ENCODE results near the gene PARN.

The PARN gene

GRCh38 chr16:14628806-14629611 is 1.1 kb downstream of the PARN start:
- no peak for TF ChIP-seq TSHZ2 (CRISPR knock-in tag; IDR thresholded peaks at IDR 0.05)
- no peak for TF ChIP-seq POU6F1 (CRISPR knock-in tag; IDR thresholded peaks at IDR 0.05; ENCODE audit: borderline replicate concordance, low read depth)
- TF ChIP-seq ZFP30 (CRISPR knock-in tag; IDR thresholded peaks at IDR 0.05): no peak
- TF ChIP-seq PATZ1 (CRISPR knock-in tag; IDR thresholded peaks at IDR 0.05; ENCODE audit: borderline replicate concordance): no peak
- TF ChIP-seq ZNF8 (CRISPR knock-in tag; IDR thresholded peaks at IDR 0.05): no peak
- TF ChIP-seq, protein P1, sequence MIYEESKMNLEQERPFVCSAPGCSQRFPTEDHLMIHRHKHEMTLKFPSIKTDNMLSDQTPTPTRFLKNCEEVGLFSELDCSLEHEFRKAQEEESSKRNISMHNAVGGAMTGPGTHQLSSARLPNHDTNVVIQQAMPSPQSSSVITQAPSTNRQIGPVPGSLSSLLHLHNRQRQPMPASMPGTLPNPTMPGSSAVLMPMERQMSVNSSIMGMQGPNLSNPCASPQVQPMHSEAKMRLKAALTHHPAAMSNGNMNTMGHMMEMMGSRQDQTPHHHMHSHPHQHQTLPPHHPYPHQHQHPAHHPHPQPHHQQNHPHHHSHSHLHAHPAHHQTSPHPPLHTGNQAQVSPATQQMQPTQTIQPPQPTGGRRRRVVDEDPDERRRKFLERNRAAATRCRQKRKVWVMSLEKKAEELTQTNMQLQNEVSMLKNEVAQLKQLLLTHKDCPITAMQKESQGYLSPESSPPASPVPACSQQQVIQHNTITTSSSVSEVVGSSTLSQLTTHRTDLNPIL (CRISPR knock-in tag; IDR thresholded peaks at IDR 0.05; ENCODE audit: low read depth): no peak
- no peak for TF ChIP-seq ZNF565 (CRISPR knock-in tag; conservative IDR thresholded peaks at IDR 0.05; ENCODE audit: low read depth)
- no peak for TF ChIP-seq TOX (CRISPR knock-in tag; IDR thresholded peaks at IDR 0.05; ENCODE audit: borderline replicate concordance)
- TF ChIP-seq PPARA (CRISPR knock-in tag; IDR thresholded peaks at IDR 0.05; ENCODE audit: borderline replicate concordance): no peak
- no peak for TF ChIP-seq TCF4 (CRISPR knock-in tag; IDR thresholded peaks at IDR 0.05; ENCODE audit: borderline replicate concordance)
- no peak for TF ChIP-seq OSR1 (CRISPR knock-in tag; IDR thresholded peaks at IDR 0.05)
- no peak for TF ChIP-seq CSDC2 (CRISPR knock-in tag; IDR thresholded peaks at IDR 0.05)
- no peak for TF ChIP-seq RARB (CRISPR knock-in tag; IDR thresholded peaks at IDR 0.05)
- TF ChIP-seq BACH2 (CRISPR knock-in tag; IDR thresholded peaks at IDR 0.05; ENCODE audit: borderline replicate concordance): no peak

DNA sequence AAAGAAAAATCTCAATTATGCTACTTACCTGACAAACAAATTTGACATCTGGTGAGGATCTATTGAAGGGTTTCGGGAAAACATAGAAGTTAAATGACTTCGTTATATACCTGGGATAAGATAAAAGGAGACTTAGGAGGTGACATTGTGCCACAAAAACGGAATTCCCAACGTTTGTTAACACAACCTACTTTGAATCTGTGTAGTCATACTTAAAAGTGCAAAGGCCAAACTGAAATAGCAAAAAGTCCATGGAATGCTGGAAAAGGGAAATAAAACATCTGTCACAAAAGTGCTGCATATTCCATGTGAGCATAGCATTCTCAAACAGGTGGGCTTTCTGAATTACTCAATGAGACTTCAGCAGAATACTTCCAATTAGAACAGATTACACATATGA is 3.0 kb downstream of the PARN start:
- TF ChIP-seq TSHZ2 (CRISPR knock-in tag; IDR thresholded peaks at IDR 0.05): no peak
- no peak for TF ChIP-seq ZFP3 (CRISPR knock-in tag; IDR thresholded peaks at IDR 0.05)
- no peak for TF ChIP-seq ZNF8 (CRISPR knock-in tag; IDR thresholded peaks at IDR 0.05)
- no peak for TF ChIP-seq RARB (CRISPR knock-in tag; IDR thresholded peaks at IDR 0.05)
- no peak for TF ChIP-seq BACH2 (CRISPR knock-in tag; IDR thresholded peaks at IDR 0.05; ENCODE audit: borderline replicate concordance)
- no peak for TF ChIP-seq GLIS3 (CRISPR knock-in tag; IDR thresholded peaks at IDR 0.05)
- no peak for TF ChIP-seq ESRRG (CRISPR knock-in tag; IDR thresholded peaks at IDR 0.05)
- TF ChIP-seq TCF4 (CRISPR knock-in tag; IDR thresholded peaks at IDR 0.05; ENCODE audit: borderline replicate concordance): no peak
- no peak for TF ChIP-seq ISL1 (CRISPR knock-in tag; IDR thresholded peaks at IDR 0.05)
- TF ChIP-seq, protein P1 (CRISPR knock-in tag; IDR thresholded peaks at IDR 0.05; ENCODE audit: low read depth): no peak
- no peak for TF ChIP-seq ZNF565 (CRISPR knock-in tag; conservative IDR thresholded peaks at IDR 0.05; ENCODE audit: low read depth)
- TF ChIP-seq OSR1 (CRISPR knock-in tag; IDR thresholded peaks at IDR 0.05): no peak
- ATAC-seq: no peak

More at GRCh38 chr16:14628806-14629611, 1.1 kb downstream of the PARN start:
- no peak for ATAC-seq

Measured in SK-N-SH treated with all-trans-retinoic acid at 6 μM for 48 hours (cell line).